GM12878 (cell line): ENCODE measurements around the gene SPTLC2. TPM values are rescaled to one million over a fixed set of nuclear protein-coding genes. Genes with fewer than 3 reads are reported as not detected.

Source experiments
- MEF2B ChIP-seq: fragments of 450-650 bp; IDR thresholded peaks from 2 replicates; pipeline ENCODE4 v1.6.1; 2018; ENCODE audit warnings: mild to moderate bottlenecking, moderate library complexity; ENCODE audit not compliant: partially characterized antibody, poor library complexity, severe bottlenecking
- NR2F1 ChIP-seq: fragments of 450-650 bp; conservative IDR thresholded peaks from 2 replicates; pipeline ENCODE4 v1.6.1; 2017; ENCODE audit warnings: mild to moderate bottlenecking
- PML ChIP-seq: IDR thresholded peaks from 2 replicates; pipeline ENCODE4 v1.6.1; 2012; ENCODE audit warnings: low read length, inconsistent platforms
- POU2F2 ChIP-seq: IDR thresholded peaks from 3 replicates; pipeline ENCODE4 v1.6.1; 2011; ENCODE audit warnings: low read depth, mild to moderate bottlenecking, low read length, borderline replicate concordance
- ZNF622 ChIP-seq: fragments of 450-650 bp; IDR thresholded peaks from 2 replicates; pipeline ENCODE4 v1.6.1; 2017; ENCODE audit warnings: mild to moderate bottlenecking, inconsistent platforms
- polyA plus RNA-seq, 11 experiments: library from polyadenylated mRNA; depleted of rRNA in 4 of 11; unstranded in 6 of 11; stranded (reverse) in 5 of 11; fragments of >200 nt; fragmentation: Nextera tagmentation in 4 of 11; fragmentation: Illumina TruSeq in 1 of 11; extraction: Ambion mirVana in 4 of 11; extraction: Trizol in 1 of 11; gene quantifications; 1 replicate in 1 of 11; 2 replicates in 10 of 11; pipeline versions ENCODE4 v1.2.1 to v1.2.3, GENCODE V29; 2011 to 2016; ENCODE audit warnings: inconsistent platforms in 2 of 11, missing spikeins in 2 of 11, low read depth in 1 of 11
- total RNA-seq, 4 experiments: library from RNA; depleted of rRNA in 3 of 4; stranded (reverse); fragments of >200 nt in 3 of 4; fragmentation: Illumina TruSeq in 1 of 4; extraction: Trizol in 1 of 4; gene quantifications; 2 replicates each; pipeline versions ENCODE4 v1.2.1 to v1.2.3, GENCODE V29; 2013 to 2021
- TF ChIP-seq, protein P1 (sequence below): fragments of 450-650 bp; IDR thresholded peaks from 2 replicates; pipeline ENCODE4 v1.6.1; 2017; ENCODE audit warnings: low read depth, mild to moderate bottlenecking, moderate library complexity
- TF ChIP-seq, protein P2 (sequence below): fragments of 450-650 bp; IDR thresholded peaks from 2 replicates; pipeline ENCODE4 v1.6.1; 2017; ENCODE audit warnings: mild to moderate bottlenecking, low read depth, inconsistent platforms; ENCODE audit not compliant: poor library complexity, severe bottlenecking
- TF ChIP-seq, protein P3 (sequence below): IDR thresholded peaks from 2 replicates; pipeline ENCODE4 v1.6.1; 2011; ENCODE audit warnings: mild to moderate bottlenecking, low read depth, low read length, moderate library complexity; ENCODE audit not compliant: insufficient replicate concordance

SPTLC2 gene
- total and polyA plus RNA-seq, 10 of the 15 experiments (the other 5 are each of a cell fraction or from before 2014, with no cell fraction given), result 6.9 to 35.1 (median 19.7) TPM

DNA sequence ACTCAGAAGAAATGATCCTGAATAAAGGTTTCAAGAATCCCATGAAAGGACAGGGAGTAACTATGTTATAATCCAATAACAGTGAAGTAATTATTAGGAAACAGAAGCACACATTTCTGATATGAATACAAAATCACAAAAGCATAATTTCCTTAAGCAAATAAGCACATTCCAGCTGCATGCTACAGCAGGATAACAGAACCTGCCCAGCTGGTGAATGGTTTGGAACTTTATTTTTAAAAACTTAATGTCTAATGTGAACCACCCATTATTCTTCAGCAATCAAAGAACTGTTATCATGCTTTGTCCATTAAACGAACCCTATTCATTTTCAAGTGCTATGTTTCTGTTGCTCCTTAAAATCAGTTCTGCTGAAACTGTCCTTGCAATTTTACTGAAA lies 13.4 kb downstream of the SPTLC2 start (continued):
- TF ChIP-seq, protein P1, sequence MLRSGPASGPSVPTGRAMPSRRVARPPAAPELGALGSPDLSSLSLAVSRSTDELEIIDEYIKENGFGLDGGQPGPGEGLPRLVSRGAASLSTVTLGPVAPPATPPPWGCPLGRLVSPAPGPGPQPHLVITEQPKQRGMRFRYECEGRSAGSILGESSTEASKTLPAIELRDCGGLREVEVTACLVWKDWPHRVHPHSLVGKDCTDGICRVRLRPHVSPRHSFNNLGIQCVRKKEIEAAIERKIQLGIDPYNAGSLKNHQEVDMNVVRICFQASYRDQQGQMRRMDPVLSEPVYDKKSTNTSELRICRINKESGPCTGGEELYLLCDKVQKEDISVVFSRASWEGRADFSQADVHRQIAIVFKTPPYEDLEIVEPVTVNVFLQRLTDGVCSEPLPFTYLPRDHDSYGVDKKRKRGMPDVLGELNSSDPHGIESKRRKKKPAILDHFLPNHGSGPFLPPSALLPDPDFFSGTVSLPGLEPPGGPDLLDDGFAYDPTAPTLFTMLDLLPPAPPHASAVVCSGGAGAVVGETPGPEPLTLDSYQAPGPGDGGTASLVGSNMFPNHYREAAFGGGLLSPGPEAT, result no peak
- TF ChIP-seq ZNF622 (no peak), NR2F1 (no peak), MEF2B (no peak), POU2F2 (no peak), PML (no peak)
- TF ChIP-seq, protein P2, sequence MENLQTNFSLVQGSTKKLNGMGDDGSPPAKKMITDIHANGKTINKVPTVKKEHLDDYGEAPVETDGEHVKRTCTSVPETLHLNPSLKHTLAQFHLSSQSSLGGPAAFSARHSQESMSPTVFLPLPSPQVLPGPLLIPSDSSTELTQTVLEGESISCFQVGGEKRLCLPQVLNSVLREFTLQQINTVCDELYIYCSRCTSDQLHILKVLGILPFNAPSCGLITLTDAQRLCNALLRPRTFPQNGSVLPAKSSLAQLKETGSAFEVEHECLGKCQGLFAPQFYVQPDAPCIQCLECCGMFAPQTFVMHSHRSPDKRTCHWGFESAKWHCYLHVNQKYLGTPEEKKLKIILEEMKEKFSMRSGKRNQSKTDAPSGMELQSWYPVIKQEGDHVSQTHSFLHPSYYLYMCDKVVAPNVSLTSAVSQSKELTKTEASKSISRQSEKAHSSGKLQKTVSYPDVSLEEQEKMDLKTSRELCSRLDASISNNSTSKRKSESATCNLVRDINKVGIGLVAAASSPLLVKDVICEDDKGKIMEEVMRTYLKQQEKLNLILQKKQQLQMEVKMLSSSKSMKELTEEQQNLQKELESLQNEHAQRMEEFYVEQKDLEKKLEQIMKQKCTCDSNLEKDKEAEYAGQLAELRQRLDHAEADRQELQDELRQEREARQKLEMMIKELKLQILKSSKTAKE, result no peak
- TF ChIP-seq, protein P3, sequence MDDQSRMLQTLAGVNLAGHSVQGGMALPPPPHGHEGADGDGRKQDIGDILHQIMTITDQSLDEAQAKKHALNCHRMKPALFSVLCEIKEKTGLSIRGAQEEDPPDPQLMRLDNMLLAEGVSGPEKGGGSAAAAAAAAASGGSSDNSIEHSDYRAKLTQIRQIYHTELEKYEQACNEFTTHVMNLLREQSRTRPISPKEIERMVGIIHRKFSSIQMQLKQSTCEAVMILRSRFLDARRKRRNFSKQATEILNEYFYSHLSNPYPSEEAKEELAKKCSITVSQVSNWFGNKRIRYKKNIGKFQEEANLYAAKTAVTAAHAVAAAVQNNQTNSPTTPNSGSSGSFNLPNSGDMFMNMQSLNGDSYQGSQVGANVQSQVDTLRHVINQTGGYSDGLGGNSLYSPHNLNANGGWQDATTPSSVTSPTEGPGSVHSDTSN, result no peak
